Ishikawa (cell line): ENCODE data around the gene ST6GALNAC6.

ENCODE experiments used
- CEBPB ChIP-seq: IDR thresholded peaks from 2 replicates; pipeline ENCODE4 v1.6.1; 2012
- CREB1 ChIP-seq: IDR thresholded peaks from 2 replicates; pipeline ENCODE4 v1.6.1; 2012; ENCODE audit warnings: low read depth
- EGR1 ChIP-seq: IDR thresholded peaks from 2 replicates; pipeline ENCODE4 v1.6.1; 2012
- EP300 ChIP-seq: IDR thresholded peaks from 2 replicates; pipeline ENCODE4 v1.6.1; 2012; ENCODE audit warnings: borderline replicate concordance
- FOXM1 ChIP-seq: IDR thresholded peaks from 2 replicates; pipeline ENCODE4 v1.6.1; 2012; ENCODE audit warnings: low read depth, borderline replicate concordance
- MAX ChIP-seq: IDR thresholded peaks from 2 replicates; pipeline ENCODE4 v1.6.1; 2012
- NFIC ChIP-seq: IDR thresholded peaks from 2 replicates; pipeline ENCODE4 v1.6.1; 2012
- RAD21 ChIP-seq: IDR thresholded peaks from 2 replicates; pipeline ENCODE4 v1.6.1; 2012; ENCODE audit warnings: low read depth
- TAF1 ChIP-seq: IDR thresholded peaks from 2 replicates; pipeline ENCODE4 v1.6.1; 2012; ENCODE audit warnings: low read depth, mild to moderate bottlenecking
- TCF12 ChIP-seq: IDR thresholded peaks from 2 replicates; pipeline ENCODE4 v1.6.1; 2012; ENCODE audit warnings: low read depth
- TEAD4 ChIP-seq: IDR thresholded peaks from 2 replicates; pipeline ENCODE4 v1.6.1; 2012
- USF1 ChIP-seq: IDR thresholded peaks from 2 replicates; pipeline ENCODE4 v1.6.1; 2012
- YY1 ChIP-seq: IDR thresholded peaks from 2 replicates; pipeline ENCODE4 v1.6.1; 2012; ENCODE audit warnings: low read depth
- ZBTB7A ChIP-seq: IDR thresholded peaks from 2 replicates; pipeline ENCODE4 v1.6.1; 2012; ENCODE audit warnings: low read depth
- TF ChIP-seq, protein P1 (sequence below): IDR thresholded peaks from 2 replicates; pipeline ENCODE4 v1.6.1; 2012; ENCODE audit warnings: low read depth, mild to moderate bottlenecking

The ST6GALNAC6 gene

GRCh38 chr9:127871531-127871930 lies 27.9 kb downstream of the ST6GALNAC6 start:
- TF ChIP-seq YY1 (no peak), USF1 (no peak), EP300 (no peak), MAX (no peak), RAD21 (no peak), TCF12 (no peak), CREB1 (no peak), TAF1 (no peak), TEAD4 (no peak), ZBTB7A (no peak), EGR1 (no peak), NFIC (no peak), FOXM1 (no peak), CEBPB (no peak)
- TF ChIP-seq, protein P1, sequence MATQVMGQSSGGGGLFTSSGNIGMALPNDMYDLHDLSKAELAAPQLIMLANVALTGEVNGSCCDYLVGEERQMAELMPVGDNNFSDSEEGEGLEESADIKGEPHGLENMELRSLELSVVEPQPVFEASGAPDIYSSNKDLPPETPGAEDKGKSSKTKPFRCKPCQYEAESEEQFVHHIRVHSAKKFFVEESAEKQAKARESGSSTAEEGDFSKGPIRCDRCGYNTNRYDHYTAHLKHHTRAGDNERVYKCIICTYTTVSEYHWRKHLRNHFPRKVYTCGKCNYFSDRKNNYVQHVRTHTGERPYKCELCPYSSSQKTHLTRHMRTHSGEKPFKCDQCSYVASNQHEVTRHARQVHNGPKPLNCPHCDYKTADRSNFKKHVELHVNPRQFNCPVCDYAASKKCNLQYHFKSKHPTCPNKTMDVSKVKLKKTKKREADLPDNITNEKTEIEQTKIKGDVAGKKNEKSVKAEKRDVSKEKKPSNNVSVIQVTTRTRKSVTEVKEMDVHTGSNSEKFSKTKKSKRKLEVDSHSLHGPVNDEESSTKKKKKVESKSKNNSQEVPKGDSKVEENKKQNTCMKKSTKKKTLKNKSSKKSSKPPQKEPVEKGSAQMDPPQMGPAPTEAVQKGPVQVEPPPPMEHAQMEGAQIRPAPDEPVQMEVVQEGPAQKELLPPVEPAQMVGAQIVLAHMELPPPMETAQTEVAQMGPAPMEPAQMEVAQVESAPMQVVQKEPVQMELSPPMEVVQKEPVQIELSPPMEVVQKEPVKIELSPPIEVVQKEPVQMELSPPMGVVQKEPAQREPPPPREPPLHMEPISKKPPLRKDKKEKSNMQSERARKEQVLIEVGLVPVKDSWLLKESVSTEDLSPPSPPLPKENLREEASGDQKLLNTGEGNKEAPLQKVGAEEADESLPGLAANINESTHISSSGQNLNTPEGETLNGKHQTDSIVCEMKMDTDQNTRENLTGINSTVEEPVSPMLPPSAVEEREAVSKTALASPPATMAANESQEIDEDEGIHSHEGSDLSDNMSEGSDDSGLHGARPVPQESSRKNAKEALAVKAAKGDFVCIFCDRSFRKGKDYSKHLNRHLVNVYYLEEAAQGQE = no peak

DNA sequence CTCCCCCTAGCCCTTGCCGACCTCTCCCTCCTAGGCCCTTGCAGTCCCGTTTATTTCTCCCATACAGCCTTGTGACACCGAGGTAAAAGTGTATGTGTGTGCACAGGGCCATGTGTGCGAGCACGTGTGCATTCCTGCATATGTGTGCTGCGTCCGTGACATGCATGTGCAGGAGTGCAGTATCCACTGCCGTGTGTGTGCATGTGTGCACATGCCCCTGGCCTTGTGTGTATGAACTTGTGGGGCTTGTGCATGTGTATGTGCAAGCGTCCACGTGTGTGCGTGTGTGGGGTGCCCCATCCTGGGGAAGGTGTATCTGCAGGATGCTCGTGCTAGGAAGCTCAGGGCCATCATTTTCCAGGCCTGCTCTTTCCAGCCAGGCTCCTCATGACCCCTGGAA lies 28.5 kb downstream of the ST6GALNAC6 start:
- TF ChIP-seq EP300 (no peak), MAX (no peak), USF1 (no peak), TCF12 (no peak), RAD21 (no peak), EGR1 (no peak), CREB1 (no peak), CEBPB (no peak), TAF1 (no peak), YY1 (no peak), NFIC (no peak), TEAD4 (no peak), ZBTB7A (no peak), FOXM1 (no peak)
- TF ChIP-seq, protein P1 = no peak

DNA sequence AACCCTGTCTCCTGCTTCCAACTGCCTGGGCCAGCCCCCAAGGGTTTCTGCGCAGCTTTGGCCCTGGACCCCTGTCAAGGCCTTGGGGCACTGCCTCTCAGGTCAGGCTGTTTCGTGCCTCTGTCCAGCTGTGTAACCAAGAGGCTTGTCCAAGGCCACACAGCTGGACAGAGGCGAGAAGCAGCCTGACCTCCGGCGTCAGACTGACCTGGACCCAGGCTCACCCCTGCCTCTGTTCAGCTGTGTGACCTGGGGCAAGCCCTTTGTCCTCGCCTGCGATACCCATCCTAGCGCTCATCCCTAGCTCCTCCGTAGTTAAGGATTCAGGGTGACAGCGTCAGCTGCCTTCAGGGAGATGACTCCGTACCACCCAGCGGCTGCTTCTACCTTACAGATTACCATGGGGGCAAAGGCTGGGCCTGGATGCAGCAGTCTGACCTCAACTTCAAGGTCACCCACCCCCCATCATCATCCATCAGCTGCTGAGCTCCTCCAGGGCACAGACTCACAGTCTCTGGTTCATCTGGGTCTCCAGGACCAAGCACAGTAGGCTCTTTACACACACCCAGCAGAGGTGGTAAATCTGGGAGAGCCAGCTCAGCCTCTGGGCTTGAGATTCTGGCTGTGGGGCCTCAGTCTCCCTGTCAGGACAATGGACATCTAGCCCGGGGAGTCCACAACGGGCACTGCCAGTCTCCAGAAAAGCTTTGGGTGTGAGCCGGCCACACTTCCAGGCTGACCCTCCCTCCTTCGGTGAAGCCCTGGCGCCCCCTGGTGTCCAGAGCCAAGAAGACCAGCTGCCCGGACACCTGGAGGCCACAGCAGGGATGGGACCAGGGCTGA lies 29.9 kb downstream of the ST6GALNAC6 start:
- no peak for TF ChIP-seq YY1
- TF ChIP-seq ZBTB7A = no peak
- no peak for TF ChIP-seq EP300
- TF ChIP-seq RAD21 = peak; percentile 94

DNA sequence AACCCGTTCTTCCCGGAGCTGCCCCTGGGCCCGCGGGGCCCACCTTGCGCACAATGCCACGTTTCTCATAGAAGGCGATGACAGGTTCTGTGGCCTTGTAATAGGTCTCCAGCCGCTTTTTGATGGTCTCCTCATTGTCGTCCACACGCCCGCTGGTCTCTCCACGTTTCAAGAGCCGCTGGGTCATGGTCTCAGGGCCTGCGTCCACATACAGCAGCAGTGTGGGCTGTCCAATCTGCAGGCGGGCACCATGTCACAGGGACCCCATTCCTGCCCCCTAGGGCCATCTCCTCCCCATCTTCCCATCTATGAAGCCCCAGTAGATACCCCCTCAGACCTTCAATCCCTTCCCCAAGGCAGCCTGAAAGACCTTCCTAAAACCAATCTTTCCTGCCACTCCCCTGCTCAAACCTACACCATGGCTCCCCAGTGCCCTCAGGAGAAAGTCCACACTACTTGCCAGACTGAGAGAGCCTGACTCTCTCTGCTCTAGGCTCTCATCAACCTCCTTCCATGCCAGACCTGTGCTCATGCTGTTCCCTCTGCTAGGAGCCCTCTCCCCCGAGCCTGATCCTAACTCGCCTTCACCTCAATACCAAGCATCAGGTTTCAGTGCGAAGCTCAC lies 31.0 kb downstream of the ST6GALNAC6 start:
- TF ChIP-seq EP300 (no peak), TEAD4 (no peak), CREB1 (no peak), USF1 (no peak), CEBPB (no peak), TAF1 (no peak), TCF12 (no peak), YY1 (no peak), NFIC (no peak), MAX (no peak), RAD21 (no peak), ZBTB7A (no peak), EGR1 (no peak), FOXM1 (no peak)
- TF ChIP-seq, protein P1 = no peak
